Liver (tissue), 9 donors: ENCODE data around the gene TIMM17A. TPM values are rescaled to one million over a fixed set of nuclear protein-coding genes. Genes with fewer than 3 reads are reported as not detected.

ENCODE experiments used
- DNase-seq: peaks from one replicate; pipeline ENCODE4 v3.0.0-alpha.2; 2017; ENCODE audit warnings: low spot score
- H3K27ac ChIP-seq, 2 donors: one replicate each; pipeline ENCODE4 v1.7.0; 2013; ENCODE audit warnings: inconsistent platforms in 2 of 2, low read length in 2 of 2, control low read depth in 1 of 2, low read depth in 1 of 2, mild to moderate bottlenecking in 1 of 2
- H3K27me3 ChIP-seq, 4 donors: one replicate each; pipeline versions ENCODE4 v1.6.1 to v1.7.0; 2013; ENCODE audit warnings: low read length in 3 of 4, inconsistent platforms in 1 of 4, mild to moderate bottlenecking in 1 of 4, moderate library complexity in 1 of 4; ENCODE audit not compliant: control insufficient read depth in 4 of 4, insufficient read depth in 4 of 4
- H3K36me3 ChIP-seq, 4 donors: one replicate each; pipeline versions ENCODE4 v1.6.1 to v1.7.0; 2013; ENCODE audit warnings: low read length in 3 of 4, mild to moderate bottlenecking in 3 of 4, low read depth in 1 of 4, moderate library complexity in 1 of 4; ENCODE audit not compliant: control insufficient read depth in 4 of 4, insufficient read depth in 3 of 4
- H3K4me1 ChIP-seq, 4 donors: one replicate each; pipeline versions ENCODE4 v1.6.1 to v1.7.0; 2013; ENCODE audit warnings: low read length in 3 of 4, mild to moderate bottlenecking in 3 of 4, moderate library complexity in 1 of 4; ENCODE audit not compliant: control insufficient read depth in 4 of 4, insufficient read depth in 4 of 4
- H3K4me3 ChIP-seq, 3 donors: one replicate each; pipeline versions ENCODE4 v1.6.1 to v1.7.0; 2013; ENCODE audit warnings: low read length in 3 of 3, control low read depth in 1 of 3, low read depth in 1 of 3, mild to moderate bottlenecking in 1 of 3
- H3K9ac ChIP-seq, 2 donors: one replicate each; pipeline ENCODE4 v1.7.0; 2013; ENCODE audit warnings: low read length in 2 of 2, mild to moderate bottlenecking in 2 of 2, moderate library complexity in 2 of 2, control low read depth in 1 of 2, low read depth in 1 of 2
- H3K9me3 ChIP-seq, 4 donors: one replicate each; pipeline versions ENCODE4 v1.6.1 to v1.7.0; 2013; ENCODE audit warnings: low read length in 3 of 4; ENCODE audit not compliant: control insufficient read depth in 4 of 4
- EGR1 ChIP-seq, 2 donors: IDR thresholded peaks; 2 replicates each; pipeline ENCODE4 v1.6.1; 2016 to 2018; ENCODE audit warnings: antibody characterized with exemption in 2 of 2, low read depth in 2 of 2
- FOXA1 ChIP-seq: IDR thresholded peaks from 2 replicates; pipeline ENCODE4 v1.6.1; 2016; ENCODE audit warnings: antibody characterized with exemption
- FOXA2 ChIP-seq: IDR thresholded peaks from 2 replicates; pipeline ENCODE4 v1.6.1; 2016; ENCODE audit warnings: antibody characterized with exemption
- GABPA ChIP-seq, 2 donors: IDR thresholded peaks in 1 of 2; conservative IDR thresholded peaks in 1 of 2; 2 replicates each; pipeline ENCODE4 v1.6.1; 2016; ENCODE audit warnings: antibody characterized with exemption in 2 of 2, mild to moderate bottlenecking in 1 of 2, moderate library complexity in 1 of 2
- HNF4A ChIP-seq, 2 donors: conservative IDR thresholded peaks; 2 replicates each; pipeline ENCODE4 v1.6.1; 2016; ENCODE audit warnings: antibody characterized with exemption in 2 of 2, mild to moderate bottlenecking in 2 of 2
- HNF4G ChIP-seq: IDR thresholded peaks from 2 replicates; pipeline ENCODE4 v1.6.1; 2016; ENCODE audit warnings: antibody characterized with exemption
- JUND ChIP-seq, 2 donors: IDR thresholded peaks; 2 replicates each; pipeline ENCODE4 v1.6.1; 2016; ENCODE audit warnings: antibody characterized with exemption in 2 of 2
- NR2F2 ChIP-seq: IDR thresholded peaks from 2 replicates; pipeline ENCODE4 v1.6.1; 2016; ENCODE audit warnings: antibody characterized with exemption
- RAD21 ChIP-seq, 2 donors: IDR thresholded peaks; 2 replicates each; pipeline ENCODE4 v1.6.1; 2016; ENCODE audit warnings: antibody characterized with exemption in 2 of 2, mild to moderate bottlenecking in 2 of 2
- SP1 ChIP-seq: IDR thresholded peaks from 2 replicates; pipeline ENCODE4 v1.6.1; 2018; ENCODE audit warnings: antibody characterized with exemption, mild to moderate bottlenecking
- TAF1 ChIP-seq: conservative IDR thresholded peaks from 2 replicates; pipeline ENCODE4 v1.6.1; 2016; ENCODE audit warnings: antibody characterized with exemption, mild to moderate bottlenecking
- YY1 ChIP-seq: IDR thresholded peaks from 2 replicates; pipeline ENCODE4 v1.6.1; 2016; ENCODE audit warnings: antibody characterized with exemption, mild to moderate bottlenecking
- WGBS: extraction: QIAGEN DNeasy Blood & Tissue Kit; methylation state at CpG from one replicate; pipeline ENCODE4 v1.1.7; 2013; 5-methylcytosine and 5-hydroxymethylcytosine counted together
- polyA plus RNA-seq, 2 donors: library from polyadenylated mRNA; stranded (reverse) in 1 of 2; unstranded in 1 of 2; fragments of 200-250 nt in 1 of 2; fragments of >200 nt in 1 of 2; fragmentation: Nextera tagmentation in 1 of 2; extraction: Ambion mirVana in 1 of 2; gene quantifications; one replicate each; pipeline versions ENCODE4 v1.2.1 to v1.2.3, GENCODE V29; 2013 to 2015
- total RNA-seq, 2 donors: library from RNA; depleted of rRNA; stranded (reverse); fragments of >200 nt; gene quantifications; one replicate each; pipeline ENCODE4 v1.2.3, GENCODE V29; 2014
- TF ChIP-seq, protein P1 (sequence below): fragments of 150-350 bp; IDR thresholded peaks from 2 replicates; pipeline ENCODE4 v1.5.1; 2017; ENCODE audit warnings: improper control_type of control experiment, low read depth, low read length; ENCODE audit not compliant: missing input control
- TF ChIP-seq, protein P2 (sequence below): IDR thresholded peaks from 2 replicates; pipeline ENCODE4 v1.6.1; 2016; ENCODE audit warnings: antibody characterized with exemption
- TF ChIP-seq, protein P3 (sequence below): IDR thresholded peaks from 2 replicates; pipeline ENCODE4 v1.6.1; 2016; ENCODE audit warnings: antibody characterized with exemption
- TF ChIP-seq, protein P4 (sequence below): IDR thresholded peaks from 2 replicates; pipeline ENCODE4 v1.6.1; 2016; ENCODE audit warnings: antibody characterized with exemption, mild to moderate bottlenecking
- TF ChIP-seq, protein P5 (sequence below): IDR thresholded peaks from 2 replicates; pipeline ENCODE4 v1.6.1; 2016; ENCODE audit warnings: antibody characterized with exemption
- donor health status: healthy.
- donor health status: healthy.
- donor health status: healthy.
- donor health status: healthy.
- donor health status: healthy.

Gene TIMM17A
- total and polyA plus RNA-seq, 4 donors: 21.1 to 72.1 (median 51.0) TPM

DNA sequence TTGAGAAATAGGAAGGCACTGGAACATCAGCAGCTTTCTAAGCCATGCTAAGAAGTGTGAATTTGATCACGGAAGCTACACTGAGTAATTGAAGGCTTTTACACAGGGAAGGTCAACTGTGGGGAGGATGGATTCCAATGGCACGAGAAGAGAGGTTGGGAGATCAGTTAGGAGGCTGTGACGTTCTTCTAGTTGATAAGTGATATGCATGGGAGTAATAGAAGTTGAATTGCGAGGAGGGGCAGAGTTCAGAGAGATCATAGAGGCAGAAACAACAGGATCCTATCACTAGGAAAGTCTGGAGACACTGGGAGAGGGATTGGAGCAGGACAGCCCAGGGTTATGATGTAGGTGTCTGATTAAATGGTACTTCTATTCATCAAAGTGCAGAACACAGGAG, 25.2 kb upstream of the TIMM17A start:
- no peaks in the 10 kb centered on the region for H3K9me3 ChIP-seq
- H3K9ac ChIP-seq: no peak overlapping the region
- H3K4me1 ChIP-seq: no peaks in the 10 kb centered on the region
- H3K27ac ChIP-seq: no peak overlapping the region
- TF ChIP-seq JUND (IDR thresholded peaks at IDR 0.05) (no peak), FOXA1 (no peak), EGR1 (IDR thresholded peaks at IDR 0.05; ENCODE audit: low read depth in 2 of 2) (no peak), HNF4G (no peak), RAD21 (IDR thresholded peaks at IDR 0.05) (no peak), YY1 (no peak), TAF1 (no peak), FOXA2 (no peak), GABPA (IDR thresholded peaks at IDR 0.05 in 1 of 2, conservative IDR thresholded peaks at IDR 0.05 in 1 of 2) (no peak), NR2F2 (no peak), SP1 (no peak), HNF4A (conservative IDR thresholded peaks at IDR 0.05) (no peak)
- TF ChIP-seq, protein P1, sequence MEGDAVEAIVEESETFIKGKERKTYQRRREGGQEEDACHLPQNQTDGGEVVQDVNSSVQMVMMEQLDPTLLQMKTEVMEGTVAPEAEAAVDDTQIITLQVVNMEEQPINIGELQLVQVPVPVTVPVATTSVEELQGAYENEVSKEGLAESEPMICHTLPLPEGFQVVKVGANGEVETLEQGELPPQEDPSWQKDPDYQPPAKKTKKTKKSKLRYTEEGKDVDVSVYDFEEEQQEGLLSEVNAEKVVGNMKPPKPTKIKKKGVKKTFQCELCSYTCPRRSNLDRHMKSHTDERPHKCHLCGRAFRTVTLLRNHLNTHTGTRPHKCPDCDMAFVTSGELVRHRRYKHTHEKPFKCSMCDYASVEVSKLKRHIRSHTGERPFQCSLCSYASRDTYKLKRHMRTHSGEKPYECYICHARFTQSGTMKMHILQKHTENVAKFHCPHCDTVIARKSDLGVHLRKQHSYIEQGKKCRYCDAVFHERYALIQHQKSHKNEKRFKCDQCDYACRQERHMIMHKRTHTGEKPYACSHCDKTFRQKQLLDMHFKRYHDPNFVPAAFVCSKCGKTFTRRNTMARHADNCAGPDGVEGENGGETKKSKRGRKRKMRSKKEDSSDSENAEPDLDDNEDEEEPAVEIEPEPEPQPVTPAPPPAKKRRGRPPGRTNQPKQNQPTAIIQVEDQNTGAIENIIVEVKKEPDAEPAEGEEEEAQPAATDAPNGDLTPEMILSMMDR: no peak
- TF ChIP-seq, protein P2, sequence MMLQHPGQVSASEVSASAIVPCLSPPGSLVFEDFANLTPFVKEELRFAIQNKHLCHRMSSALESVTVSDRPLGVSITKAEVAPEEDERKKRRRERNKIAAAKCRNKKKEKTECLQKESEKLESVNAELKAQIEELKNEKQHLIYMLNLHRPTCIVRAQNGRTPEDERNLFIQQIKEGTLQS: no peak
- TF ChIP-seq, protein P3, sequence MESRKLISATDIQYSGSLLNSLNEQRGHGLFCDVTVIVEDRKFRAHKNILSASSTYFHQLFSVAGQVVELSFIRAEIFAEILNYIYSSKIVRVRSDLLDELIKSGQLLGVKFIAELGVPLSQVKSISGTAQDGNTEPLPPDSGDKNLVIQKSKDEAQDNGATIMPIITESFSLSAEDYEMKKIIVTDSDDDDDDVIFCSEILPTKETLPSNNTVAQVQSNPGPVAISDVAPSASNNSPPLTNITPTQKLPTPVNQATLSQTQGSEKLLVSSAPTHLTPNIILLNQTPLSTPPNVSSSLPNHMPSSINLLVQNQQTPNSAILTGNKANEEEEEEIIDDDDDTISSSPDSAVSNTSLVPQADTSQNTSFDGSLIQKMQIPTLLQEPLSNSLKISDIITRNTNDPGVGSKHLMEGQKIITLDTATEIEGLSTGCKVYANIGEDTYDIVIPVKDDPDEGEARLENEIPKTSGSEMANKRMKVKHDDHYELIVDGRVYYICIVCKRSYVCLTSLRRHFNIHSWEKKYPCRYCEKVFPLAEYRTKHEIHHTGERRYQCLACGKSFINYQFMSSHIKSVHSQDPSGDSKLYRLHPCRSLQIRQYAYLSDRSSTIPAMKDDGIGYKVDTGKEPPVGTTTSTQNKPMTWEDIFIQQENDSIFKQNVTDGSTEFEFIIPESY: no peak
- TF ChIP-seq, protein P4, sequence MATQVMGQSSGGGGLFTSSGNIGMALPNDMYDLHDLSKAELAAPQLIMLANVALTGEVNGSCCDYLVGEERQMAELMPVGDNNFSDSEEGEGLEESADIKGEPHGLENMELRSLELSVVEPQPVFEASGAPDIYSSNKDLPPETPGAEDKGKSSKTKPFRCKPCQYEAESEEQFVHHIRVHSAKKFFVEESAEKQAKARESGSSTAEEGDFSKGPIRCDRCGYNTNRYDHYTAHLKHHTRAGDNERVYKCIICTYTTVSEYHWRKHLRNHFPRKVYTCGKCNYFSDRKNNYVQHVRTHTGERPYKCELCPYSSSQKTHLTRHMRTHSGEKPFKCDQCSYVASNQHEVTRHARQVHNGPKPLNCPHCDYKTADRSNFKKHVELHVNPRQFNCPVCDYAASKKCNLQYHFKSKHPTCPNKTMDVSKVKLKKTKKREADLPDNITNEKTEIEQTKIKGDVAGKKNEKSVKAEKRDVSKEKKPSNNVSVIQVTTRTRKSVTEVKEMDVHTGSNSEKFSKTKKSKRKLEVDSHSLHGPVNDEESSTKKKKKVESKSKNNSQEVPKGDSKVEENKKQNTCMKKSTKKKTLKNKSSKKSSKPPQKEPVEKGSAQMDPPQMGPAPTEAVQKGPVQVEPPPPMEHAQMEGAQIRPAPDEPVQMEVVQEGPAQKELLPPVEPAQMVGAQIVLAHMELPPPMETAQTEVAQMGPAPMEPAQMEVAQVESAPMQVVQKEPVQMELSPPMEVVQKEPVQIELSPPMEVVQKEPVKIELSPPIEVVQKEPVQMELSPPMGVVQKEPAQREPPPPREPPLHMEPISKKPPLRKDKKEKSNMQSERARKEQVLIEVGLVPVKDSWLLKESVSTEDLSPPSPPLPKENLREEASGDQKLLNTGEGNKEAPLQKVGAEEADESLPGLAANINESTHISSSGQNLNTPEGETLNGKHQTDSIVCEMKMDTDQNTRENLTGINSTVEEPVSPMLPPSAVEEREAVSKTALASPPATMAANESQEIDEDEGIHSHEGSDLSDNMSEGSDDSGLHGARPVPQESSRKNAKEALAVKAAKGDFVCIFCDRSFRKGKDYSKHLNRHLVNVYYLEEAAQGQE: no peak
- TF ChIP-seq, protein P5, sequence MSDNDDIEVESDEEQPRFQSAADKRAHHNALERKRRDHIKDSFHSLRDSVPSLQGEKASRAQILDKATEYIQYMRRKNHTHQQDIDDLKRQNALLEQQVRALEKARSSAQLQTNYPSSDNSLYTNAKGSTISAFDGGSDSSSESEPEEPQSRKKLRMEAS: no peak
- no peak for DNase-seq
- H3K4me3 ChIP-seq: no peak overlapping the region
- no peaks in the 10 kb centered on the region for H3K36me3 ChIP-seq
- 80% methylated on average over 4 of the region's 4 CpGs for WGBS
- H3K27me3 ChIP-seq: no peaks in the 10 kb centered on the region

DNA sequence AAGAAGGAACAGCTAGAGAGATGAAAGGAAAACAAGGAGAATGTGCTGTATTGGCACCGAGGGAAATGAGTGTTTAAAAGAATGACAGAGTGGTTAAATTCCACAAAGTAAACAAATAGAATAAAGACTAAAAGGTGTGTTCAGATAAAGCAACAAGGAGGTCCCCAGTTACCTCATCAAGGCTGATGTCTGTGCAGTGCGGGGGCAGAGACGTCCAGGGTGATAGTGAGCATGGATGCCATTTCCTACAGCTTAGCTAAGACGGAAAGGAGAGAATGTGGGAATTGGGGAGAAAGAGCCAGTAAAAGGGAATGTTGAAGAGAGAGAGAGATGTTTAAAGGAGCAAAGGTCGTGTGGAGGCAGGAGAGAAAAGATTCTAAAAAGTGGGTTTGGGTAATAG, 24.5 kb upstream of the TIMM17A start:
- H3K27ac ChIP-seq: no peak overlapping the region

More for the DNA sequence above, 24.5 kb upstream of the TIMM17A start:
- H3K4me3 ChIP-seq: no peak overlapping the region
- WGBS: 75% methylated on average over 5 of the region's 5 CpGs
- H3K36me3 ChIP-seq: no peaks in the 10 kb centered on the region
- no peak overlapping the region for H3K9ac ChIP-seq
- no peaks in the 10 kb centered on the region for H3K4me1 ChIP-seq
- no peak for DNase-seq
- H3K9me3 ChIP-seq: no peaks in the 10 kb centered on the region
- TF ChIP-seq RAD21 (IDR thresholded peaks at IDR 0.05) (no peak), FOXA1 (no peak)
- TF ChIP-seq, protein P2: no peak
- TF ChIP-seq, protein P5: no peak
- TF ChIP-seq, protein P4: no peak
- no peaks in the 10 kb centered on the region for H3K27me3 ChIP-seq
